ENCODE data around the gene CPEB3.
"Not testable (repeated sequence)": the region's sequence is repeated elsewhere in the genome, so short reads cannot be mapped to it uniquely, and the experiment has no call there.

The CPEB3 gene

DNA sequence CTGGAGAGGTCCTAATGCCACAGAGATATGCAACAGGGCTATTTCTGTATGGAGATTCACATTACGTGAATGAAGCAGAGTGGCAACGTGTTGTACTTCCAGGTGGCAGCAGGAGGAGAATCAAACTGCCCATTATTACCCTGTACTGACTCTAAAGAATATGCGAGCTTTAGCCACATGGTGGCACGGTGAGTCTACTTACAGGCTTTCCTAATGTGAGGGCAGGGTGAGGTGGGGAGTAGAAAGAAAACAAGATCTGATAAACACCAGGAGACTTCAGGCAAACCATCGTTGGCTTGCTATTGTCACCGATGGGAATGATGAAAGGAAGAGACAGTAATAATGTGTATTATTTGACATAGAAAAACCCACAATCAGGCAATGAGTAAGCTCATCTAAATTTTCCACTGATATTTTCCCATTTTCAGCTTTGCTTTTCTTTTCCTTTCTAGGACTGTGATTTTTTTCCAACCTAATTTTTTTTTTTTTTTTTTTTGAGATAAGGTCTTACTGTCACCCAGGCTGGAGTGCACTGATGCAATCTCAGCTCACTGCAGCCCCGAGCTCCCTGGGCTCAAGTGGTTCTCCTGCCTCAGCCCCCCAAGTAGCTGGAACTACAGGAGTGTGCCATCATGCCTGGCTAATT lies 203.0 kb downstream of the CPEB3 start:
- peak; percentile 49 for DNase-seq

DNA sequence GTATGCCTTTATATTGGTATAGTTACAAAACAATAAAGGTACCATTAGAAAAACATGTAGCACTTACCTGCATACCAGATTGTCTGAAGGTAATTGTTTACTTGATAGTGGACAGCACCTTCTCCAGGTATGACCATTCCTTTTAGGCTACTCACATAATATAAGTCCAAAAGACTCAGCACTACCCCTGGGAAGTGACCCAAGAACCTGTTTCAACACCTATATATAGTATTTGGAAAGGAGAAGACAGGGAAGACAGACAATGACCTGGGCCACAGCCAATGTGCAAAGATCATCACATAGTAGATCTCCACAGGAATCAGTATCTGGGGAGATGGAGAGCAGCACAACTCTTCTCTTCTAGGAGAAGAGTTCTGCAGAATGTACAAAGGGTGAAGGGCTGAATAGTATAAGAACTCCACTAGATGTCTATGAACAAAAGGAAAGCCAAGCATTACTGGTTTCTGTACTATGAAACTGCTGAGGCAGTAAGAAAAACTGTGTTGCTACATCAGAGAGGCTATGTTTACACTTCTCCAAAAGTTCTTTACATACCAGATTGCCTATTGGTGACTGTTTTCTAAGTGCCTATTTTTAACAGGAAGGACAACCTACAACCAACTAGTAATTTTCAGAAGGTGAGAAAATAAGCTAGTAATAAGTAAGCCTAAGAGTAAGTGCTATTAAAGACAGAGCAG lies 208.1 kb downstream of the CPEB3 start:
- no peak for DNase-seq

- no peak for DNase-seq
Observed at GRCh38 chr10:92081641-92082040, 209.2 kb downstream of the CPEB3 start.

DNA sequence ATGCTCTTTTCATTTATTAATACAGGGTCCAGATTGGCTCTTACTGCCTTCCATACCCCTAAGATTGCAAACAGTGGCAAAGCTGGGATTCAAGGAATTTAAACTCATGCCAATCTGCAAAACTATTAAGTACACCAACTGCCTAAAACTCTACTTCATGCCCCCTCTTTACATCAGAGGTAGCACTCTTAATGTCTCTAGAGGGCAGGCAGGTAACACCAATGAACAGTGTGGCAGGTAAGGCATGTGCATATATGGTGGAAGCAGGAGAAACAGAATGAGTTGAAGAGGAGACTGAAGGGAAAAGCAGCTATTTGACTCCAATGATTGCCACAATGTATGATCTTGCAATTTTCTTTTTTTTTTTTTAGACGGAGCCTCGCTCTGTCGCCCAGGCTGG lies 210.6 kb downstream of the CPEB3 start:
- no peak for DNase-seq

- DNase-seq = no peak
Observed at GRCh38 chr10:92079003-92079402, 211.9 kb downstream of the CPEB3 start.

DNA sequence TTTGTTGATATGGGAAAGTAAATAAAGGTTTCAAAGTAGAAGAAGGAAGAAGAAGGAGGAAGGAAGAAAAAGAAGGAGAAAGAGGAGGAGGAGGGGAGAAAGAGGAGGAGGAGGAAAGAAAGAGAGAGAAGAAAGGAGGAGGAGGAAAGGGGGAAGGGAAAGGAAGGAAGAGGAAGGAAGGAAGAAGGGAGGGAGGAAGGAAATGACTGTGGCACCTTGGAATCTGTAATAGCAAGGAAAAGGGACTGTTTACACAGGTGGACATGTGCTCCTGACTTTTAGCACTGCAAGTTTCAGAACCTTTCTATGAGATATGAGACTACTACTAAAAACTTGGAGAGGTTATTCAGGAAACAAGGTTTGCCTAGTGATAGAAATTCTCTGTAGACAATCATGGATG lies 214.2 kb downstream of the CPEB3 start:
- no peak for DNase-seq

GRCh38 chr10:92075829-92076228 lies 215.0 kb downstream of the CPEB3 start:
- no peak for DNase-seq

- no peak for DNase-seq
Observed at GRCh38 chr10:92074126-92074887, 216.6 kb downstream of the CPEB3 start.

- DNase-seq = no peak
Observed at GRCh38 chr10:92068900-92069299, 222.0 kb downstream of the CPEB3 start.

- DNase-seq = no peak
Observed at GRCh38 chr10:92066386-92066785, 224.5 kb downstream of the CPEB3 start.

GRCh38 chr10:92064506-92064905 lies 226.4 kb downstream of the CPEB3 start:
- DNase-seq = no peak

DNA sequence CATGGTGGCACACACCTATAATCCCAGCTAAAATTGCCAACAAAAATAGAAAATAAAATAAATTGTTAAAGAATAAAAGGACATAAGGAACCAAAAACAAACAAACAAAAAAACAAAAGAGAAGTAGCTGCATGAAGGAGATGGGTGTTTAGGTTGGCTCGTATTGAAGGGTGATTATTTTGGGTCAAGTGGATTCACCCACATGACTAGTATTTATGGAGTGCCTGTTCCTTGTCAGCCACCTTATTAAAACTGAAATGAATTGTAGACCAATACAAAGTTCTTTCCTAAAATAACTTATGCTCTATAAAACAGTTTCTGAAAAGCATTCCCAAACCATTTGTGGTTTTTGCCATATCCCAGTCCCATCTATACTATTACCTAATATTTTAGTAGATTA lies 228.6 kb downstream of the CPEB3 start:
- DNase-seq = no peak

DNA sequence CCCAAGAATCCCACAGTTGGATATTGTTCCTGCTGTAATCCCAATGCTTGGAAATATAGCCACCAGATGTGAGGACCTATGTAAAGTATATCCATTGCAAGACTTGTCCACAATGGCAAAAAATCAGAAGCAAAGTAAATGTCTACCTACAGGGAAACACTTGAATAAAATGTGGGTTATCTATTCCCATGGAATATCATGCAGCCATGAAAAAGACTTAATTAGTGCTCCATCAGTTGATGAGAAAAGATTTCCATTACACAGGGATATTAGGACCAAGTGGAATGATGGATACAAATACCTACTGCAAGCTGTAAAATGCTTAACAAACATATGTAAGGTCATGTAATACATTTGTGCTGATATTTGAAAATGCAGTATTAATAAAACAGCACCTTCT lies 236.1 kb downstream of the CPEB3 start:
- DNase-seq = no peak

DNA sequence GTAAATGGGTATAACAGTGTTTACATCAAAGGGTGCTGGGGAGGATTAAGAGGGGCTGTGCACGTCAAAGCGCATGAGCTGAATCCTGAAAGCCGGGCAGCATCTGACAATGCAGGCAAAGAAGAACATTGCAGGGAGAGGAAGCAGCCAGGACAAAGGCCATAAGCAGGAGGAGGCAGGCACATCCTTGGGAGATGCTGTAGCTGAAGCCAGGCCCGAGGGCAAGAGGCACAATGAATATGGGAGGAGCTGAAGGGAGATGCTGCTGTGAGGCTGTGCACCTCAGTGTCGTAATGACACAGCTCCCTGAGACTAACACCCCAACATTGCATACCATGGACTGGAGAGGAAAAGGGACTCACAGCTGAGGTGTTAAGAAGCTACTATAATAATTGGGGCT lies 238.1 kb downstream of the CPEB3 start:
- DNase-seq = no peak

DNA sequence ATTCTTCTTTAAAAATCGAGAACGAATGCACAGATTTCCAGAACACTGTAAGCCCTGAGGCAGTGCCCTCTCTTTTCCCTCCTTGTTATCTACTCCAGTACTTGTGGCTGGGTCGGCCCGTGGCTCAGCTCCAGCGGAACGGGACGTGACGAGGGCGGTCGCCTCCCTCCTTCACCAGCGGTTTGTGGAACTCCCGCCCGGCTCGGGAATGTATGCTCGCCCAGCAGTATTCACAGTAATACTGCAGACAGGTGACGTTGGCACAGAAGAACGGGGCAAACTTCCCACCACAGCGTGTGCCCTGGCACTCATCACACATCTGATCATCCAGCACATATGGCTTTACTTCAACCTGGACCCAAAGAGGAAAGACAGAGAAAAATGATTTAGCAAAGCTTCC lies 238.8 kb downstream of the CPEB3 start:
- DNase-seq = no peak

- DNase-seq = no peak
Observed at GRCh38 chr10:92047215-92047614, 243.7 kb downstream of the CPEB3 start.

DNA sequence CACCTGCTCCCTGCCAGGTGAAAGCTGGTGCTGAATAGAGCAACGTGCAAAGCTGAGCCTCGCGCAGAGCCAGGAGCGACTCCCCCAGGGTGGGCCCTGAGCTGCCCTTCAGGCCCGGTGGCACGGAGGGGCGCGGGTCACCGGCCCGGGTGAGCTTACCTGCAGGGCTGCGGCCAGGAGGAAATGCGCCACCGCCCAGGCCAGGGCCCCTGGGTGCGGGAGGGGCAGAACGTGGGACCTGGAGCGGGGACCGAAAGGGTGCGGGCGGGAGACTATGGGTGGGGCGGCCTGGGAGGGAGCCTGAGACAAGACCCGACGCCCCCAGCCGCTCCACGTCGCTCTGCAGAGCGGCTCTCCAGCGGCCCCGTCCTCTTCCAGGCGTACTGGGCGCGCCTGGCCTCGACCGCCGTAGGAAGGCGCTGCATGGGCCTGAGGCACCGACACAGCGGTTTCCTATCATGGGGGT lies 245.2 kb downstream of the CPEB3 start:
- no peak for DNase-seq

DNA sequence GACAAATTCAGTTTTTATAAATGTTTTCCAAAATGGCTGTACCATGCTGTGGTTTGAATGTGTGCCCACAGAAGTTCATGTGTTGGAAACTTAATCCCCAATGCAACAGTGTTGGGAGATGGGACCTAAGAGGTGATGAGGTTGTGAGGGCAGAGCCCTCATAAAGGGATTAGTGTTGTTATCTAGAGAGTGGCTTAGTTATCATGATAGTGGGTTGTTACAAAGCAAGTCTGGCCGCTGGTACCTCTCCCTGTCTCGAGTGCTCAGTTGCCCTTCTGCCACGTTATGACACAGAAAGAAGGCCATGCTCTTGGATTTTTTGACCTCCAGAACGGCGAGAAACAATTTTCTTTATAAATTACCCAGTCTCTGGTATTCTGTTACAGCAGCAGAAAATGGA lies 248.3 kb downstream of the CPEB3 start:
- DNase-seq = no peak

DNA sequence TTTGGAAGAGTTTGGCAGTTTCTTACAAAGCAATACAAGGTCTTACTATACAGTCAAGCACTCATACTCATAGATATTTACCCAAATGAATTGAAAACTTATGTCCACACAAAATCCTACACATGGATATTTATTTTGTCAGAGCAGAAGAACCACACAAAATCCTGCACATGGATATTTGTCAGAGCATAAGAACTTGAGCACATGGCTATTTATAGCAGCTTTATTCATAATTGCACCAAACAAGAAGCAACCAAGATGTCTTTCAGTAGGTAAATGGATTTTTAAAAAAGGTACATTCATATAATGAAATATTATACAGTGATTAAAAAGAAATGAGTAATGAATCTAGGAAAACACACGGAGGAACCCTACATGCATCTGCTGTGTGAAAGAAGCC lies 251.9 kb downstream of the CPEB3 start:
- DNase-seq = no peak

GRCh38 chr10:92033070-92033469 lies 257.8 kb downstream of the CPEB3 start:
- DNase-seq = not testable (repeated sequence)

GRCh38 chr10:92031580-92031979 lies 259.3 kb downstream of the CPEB3 start:
- no peak for DNase-seq

- no peak for DNase-seq
Observed at GRCh38 chr10:92027141-92027540, 263.7 kb downstream of the CPEB3 start.

GRCh38 chr10:92025340-92025739 lies 265.5 kb downstream of the CPEB3 start:
- not testable (repeated sequence) for DNase-seq

DNA sequence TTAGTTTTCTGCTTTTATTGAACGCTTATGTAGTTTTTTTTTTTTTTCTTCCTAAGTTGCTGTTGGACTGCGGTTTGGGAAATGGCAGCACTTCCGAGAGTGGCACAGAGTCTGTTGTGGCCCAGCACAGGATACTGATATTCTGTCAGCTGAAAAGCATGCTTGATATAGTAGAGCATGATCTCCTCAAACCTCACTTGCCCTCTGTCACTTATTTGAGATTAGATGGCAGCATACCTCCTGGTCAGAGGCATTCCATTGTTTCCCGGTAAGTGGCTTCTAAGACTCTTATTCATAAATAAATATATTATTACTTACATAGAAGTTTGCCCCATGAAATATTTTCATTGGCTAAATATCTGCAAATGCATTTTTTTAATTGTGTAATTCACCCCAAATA lies 266.2 kb downstream of the CPEB3 start:
- DNase-seq = no peak

Data from DMS79 treated with DMSO at 0.1 percent for 48 hours (cell line).